ENCODE measurements around the gene PODN.

Gene PODN

GRCh38 chr1:53050310-53050709 lies 11.7 kb upstream of the PODN start:
- DNase-seq (ENCODE audit: low spot score): no peak

GRCh38 chr1:53051676-53052075 lies 10.3 kb upstream of the PODN start:
- no peak for DNase-seq (ENCODE audit: low spot score)

- DNase-seq (ENCODE audit: low spot score): no peak
Observed at GRCh38 chr1:53057127-53057526, 4.9 kb upstream of the PODN start.

- no peak for DNase-seq (ENCODE audit: low spot score)
Observed at GRCh38 chr1:53060579-53060978, 1.4 kb upstream of the PODN start.

- DNase-seq (ENCODE audit: low spot score): peak; percentile 79
Observed at GRCh38 chr1:53061123-53061858, 722 bp upstream of the PODN start.

GRCh38 chr1:53062708-53063591 lies 937 bp downstream of the PODN start:
- DNase-seq (ENCODE audit: low spot score): peak; percentile 65

- DNase-seq (ENCODE audit: low spot score): no peak
Observed at GRCh38 chr1:53063744-53064515, 1.9 kb downstream of the PODN start.

GRCh38 chr1:53065391-53065790 lies 3.4 kb downstream of the PODN start:
- DNase-seq (ENCODE audit: low spot score): no peak

GRCh38 chr1:53066488-53066887 lies 4.5 kb downstream of the PODN start:
- no peak for DNase-seq (ENCODE audit: low spot score)

- DNase-seq (ENCODE audit: low spot score): peak; percentile 59
Observed at GRCh38 chr1:53066891-53067738, 5.1 kb downstream of the PODN start.

GRCh38 chr1:53067886-53068285 lies 5.9 kb downstream of the PODN start:
- no peak for DNase-seq (ENCODE audit: low spot score)

GRCh38 chr1:53068314-53069099 lies 6.5 kb downstream of the PODN start:
- DNase-seq (ENCODE audit: low spot score): peak; percentile 51

GRCh38 chr1:53069265-53069662 lies 7.3 kb downstream of the PODN start:
- peak; percentile 44 for DNase-seq (ENCODE audit: low spot score)

- peak; percentile 42 for DNase-seq (ENCODE audit: low spot score)
Observed at GRCh38 chr1:53069663-53070327, 7.8 kb downstream of the PODN start.

GRCh38 chr1:53070621-53071020 lies 8.6 kb downstream of the PODN start:
- DNase-seq (ENCODE audit: low spot score): peak; percentile 60

- no peak for DNase-seq (ENCODE audit: low spot score)
Observed at GRCh38 chr1:53071167-53071865, 9.3 kb downstream of the PODN start.

- DNase-seq (ENCODE audit: low spot score): no peak
Observed at GRCh38 chr1:53071915-53072314, 9.9 kb downstream of the PODN start.

- no peak for DNase-seq (ENCODE audit: low spot score)
Observed at GRCh38 chr1:53073287-53073686, 11.3 kb downstream of the PODN start.

GRCh38 chr1:53073868-53074311 lies 11.9 kb downstream of the PODN start:
- DNase-seq (ENCODE audit: low spot score): peak; percentile 67

Measured in left forelimb (tissue), 1 donor.